Measurements from ENCODE around the gene RASGEF1C.

GRCh38 chr5:180119903-180120236 is 89.1 kb downstream of the RASGEF1C start:
- TF ChIP-seq CTCF (conservative IDR thresholded peaks at IDR 0.05; ENCODE audit: low read depth in 2 of 2) (no peak), STAT1 (IDR thresholded peaks at IDR 0.05; ENCODE audit: unreplicated experiment) (no peak), CREB1 (CRISPR knock-in tag; IDR thresholded peaks at IDR 0.05; ENCODE audit: low read depth) (no peak), JUNB (IDR thresholded peaks at IDR 0.05; ENCODE audit: unreplicated experiment) (no peak), EZH2phosphoT487 (IDR thresholded peaks at IDR 0.05; ENCODE audit: unreplicated experiment) (no peak), ETS1 (IDR thresholded peaks at IDR 0.05) (no peak), POLR2AphosphoS5 (IDR thresholded peaks at IDR 0.05; ENCODE audit: low read depth) (no peak), EZH2 (IDR thresholded peaks at IDR 0.05; ENCODE audit: low read depth, unreplicated experiment) (no peak), ZNF331 (CRISPR knock-in tag; IDR thresholded peaks at IDR 0.05; ENCODE audit: low read depth) (no peak), REST (IDR thresholded peaks at IDR 0.05; ENCODE audit: unreplicated experiment) (no peak), ZNF462 (CRISPR knock-in tag; IDR thresholded peaks at IDR 0.05) (no peak), ZNF114 (CRISPR knock-in tag; IDR thresholded peaks at IDR 0.05) (no peak)

Measured in GM23338 (cell line).